Duodenal mucosa (tissue), 2 donors: ENCODE measurements around the gene PPP1R13L.

Experiments
- H3K27ac ChIP-seq: one replicate; pipeline ENCODE4 v1.7.0; 2013; ENCODE audit warnings: low read depth, low read length
- H3K27me3 ChIP-seq, 2 donors: one replicate each; pipeline ENCODE4 v1.7.0; 2013; ENCODE audit warnings: low read length in 2 of 2, control low read depth in 1 of 2; ENCODE audit not compliant: insufficient read depth in 2 of 2, control insufficient read depth in 1 of 2
- H3K36me3 ChIP-seq, 2 donors: one replicate each; pipeline ENCODE4 v1.7.0; 2013; ENCODE audit warnings: low read length in 2 of 2, control low read depth in 1 of 2; ENCODE audit not compliant: insufficient read depth in 2 of 2, control insufficient read depth in 1 of 2
- H3K4me1 ChIP-seq, 2 donors: one replicate each; pipeline ENCODE4 v1.7.0; 2013; ENCODE audit warnings: low read length in 2 of 2, control low read depth in 1 of 2; ENCODE audit not compliant: insufficient read depth in 2 of 2, control insufficient read depth in 1 of 2
- H3K4me3 ChIP-seq, 2 donors: one replicate each; pipeline ENCODE4 v1.7.0; 2013; ENCODE audit warnings: low read length in 2 of 2, low read depth in 1 of 2
- H3K9ac ChIP-seq, 2 donors: one replicate each; pipeline ENCODE4 v1.7.0; 2013; ENCODE audit warnings: low read length in 2 of 2, low read depth in 1 of 2
- H3K9me3 ChIP-seq, 2 donors: one replicate each; pipeline ENCODE4 v1.7.0; 2013; ENCODE audit warnings: low read length in 2 of 2, control low read depth in 1 of 2; ENCODE audit not compliant: control insufficient read depth in 1 of 2

Gene PPP1R13L

GRCh38 chr19:45404557-45405434, at the start of gene PPP1R13L:
PPP1R13L (minus strand) TSS chr19:45405069; CDS start chr19:45398318, 6,751 bp downstream.
- H3K9me3 ChIP-seq = no peaks in the 10 kb centered on the region
- peaks cover 3 to 5% of the 10 kb centered on the region in 2 donors for H3K27me3 ChIP-seq
- no peaks in the 10 kb centered on the region for H3K36me3 ChIP-seq
- H3K4me1 ChIP-seq = peaks cover 26 to 45% of the 10 kb centered on the region in 2 donors
- peak within 1 kb of the TSS; percentile 82 for H3K27ac ChIP-seq
- peak within 1 kb of the TSS; percentile 81 to 89 for H3K9ac ChIP-seq
- peak within 1 kb of the TSS; percentile 83 to 95 for H3K4me3 ChIP-seq

GRCh38 chr19:45451850-45452387, 47.0 kb upstream of the PPP1R13L start:
- Histone ChIP-seq H3K4me3 (peak overlapping the region; percentile 69 to 79), H3K4me1 (peaks cover 38 to 46% of the 10 kb centered on the region in 2 donors), H3K9ac (no peak overlapping the region), H3K27me3 (no peaks in the 10 kb centered on the region), H3K27ac (no peak overlapping the region), H3K36me3 (no peaks in the 10 kb centered on the region), H3K9me3 (no peaks in the 10 kb centered on the region)

GRCh38 chr19:45451131-45451849, 46.4 kb upstream of the PPP1R13L start:
- peak overlapping the region; percentile 69 to 79 for H3K4me3 ChIP-seq
- no peaks in the 10 kb centered on the region for H3K36me3 ChIP-seq
- H3K9ac ChIP-seq = peak overlapping the region; percentile 64 to 88
- peak overlapping the region; percentile 73 for H3K27ac ChIP-seq
- H3K27me3 ChIP-seq = no peaks in the 10 kb centered on the region
- H3K4me1 ChIP-seq = peaks cover 37 to 49% of the 10 kb centered on the region in 2 donors
- no peaks in the 10 kb centered on the region for H3K9me3 ChIP-seq

- H3K9ac ChIP-seq = peak overlapping the region; percentile 67
- no peaks in the 10 kb centered on the region for H3K36me3 ChIP-seq
- H3K27ac ChIP-seq = peak overlapping the region; percentile 71
- no peaks in the 10 kb centered on the region for H3K27me3 ChIP-seq
- H3K4me3 ChIP-seq = peak overlapping the region; percentile 59 to 66
- peaks cover 28 to 41% of the 10 kb centered on the region in 2 donors for H3K4me1 ChIP-seq
- H3K9me3 ChIP-seq = no peaks in the 10 kb centered on the region
Measured at GRCh38 chr19:45450012-45450333, 45.1 kb upstream of the PPP1R13L start.

GRCh38 chr19:45448887-45449299, 44.0 kb upstream of the PPP1R13L start:
- peaks cover 34 to 48% of the 10 kb centered on the region in 2 donors for H3K4me1 ChIP-seq
- no peaks in the 10 kb centered on the region for H3K36me3 ChIP-seq
- no peaks in the 10 kb centered on the region for H3K27me3 ChIP-seq
- peak overlapping the region; percentile 1 to 21 for H3K9ac ChIP-seq
- H3K27ac ChIP-seq = no peak overlapping the region
- peak overlapping the region in 1 of 2 donors; percentile 3 for H3K4me3 ChIP-seq
- H3K9me3 ChIP-seq = no peaks in the 10 kb centered on the region

GRCh38 chr19:45448425-45448756, 43.5 kb upstream of the PPP1R13L start:
- H3K9me3 ChIP-seq = no peaks in the 10 kb centered on the region
- no peaks in the 10 kb centered on the region for H3K27me3 ChIP-seq
- peaks cover 34 to 48% of the 10 kb centered on the region in 2 donors for H3K4me1 ChIP-seq
- no peak overlapping the region for H3K27ac ChIP-seq
- no peak overlapping the region for H3K9ac ChIP-seq
- no peak overlapping the region for H3K4me3 ChIP-seq
- no peaks in the 10 kb centered on the region for H3K36me3 ChIP-seq

- Histone ChIP-seq H3K27me3 (no peaks in the 10 kb centered on the region), H3K27ac (no peak overlapping the region), H3K9me3 (no peaks in the 10 kb centered on the region), H3K4me1 (peaks cover 40 to 55% of the 10 kb centered on the region in 2 donors), H3K4me3 (no peak overlapping the region), H3K9ac (peak overlapping the region in 1 of 2 donors; percentile 16), H3K36me3 (no peaks in the 10 kb centered on the region)
Measured at GRCh38 chr19:45446944-45447343, 42.1 kb upstream of the PPP1R13L start.

- no peaks in the 10 kb centered on the region for H3K36me3 ChIP-seq
- no peaks in the 10 kb centered on the region for H3K27me3 ChIP-seq
- H3K9me3 ChIP-seq = no peaks in the 10 kb centered on the region
- H3K4me3 ChIP-seq = no peak overlapping the region
- H3K9ac ChIP-seq = no peak overlapping the region
- H3K27ac ChIP-seq = no peak overlapping the region
- peaks cover 35 to 52% of the 10 kb centered on the region in 2 donors for H3K4me1 ChIP-seq
Measured at GRCh38 chr19:45446295-45446694, 41.4 kb upstream of the PPP1R13L start.

GRCh38 chr19:45445139-45445538, 40.3 kb upstream of the PPP1R13L start:
- no peaks in the 10 kb centered on the region for H3K36me3 ChIP-seq
- H3K4me3 ChIP-seq = no peak overlapping the region
- peaks cover 33 to 50% of the 10 kb centered on the region in 2 donors for H3K4me1 ChIP-seq
- H3K27me3 ChIP-seq = no peaks in the 10 kb centered on the region
- no peaks in the 10 kb centered on the region for H3K9me3 ChIP-seq
- no peak overlapping the region for H3K27ac ChIP-seq
- no peak overlapping the region for H3K9ac ChIP-seq
